ENCODE measurements around the gene HOXD9.

HOXD9 gene

DNA sequence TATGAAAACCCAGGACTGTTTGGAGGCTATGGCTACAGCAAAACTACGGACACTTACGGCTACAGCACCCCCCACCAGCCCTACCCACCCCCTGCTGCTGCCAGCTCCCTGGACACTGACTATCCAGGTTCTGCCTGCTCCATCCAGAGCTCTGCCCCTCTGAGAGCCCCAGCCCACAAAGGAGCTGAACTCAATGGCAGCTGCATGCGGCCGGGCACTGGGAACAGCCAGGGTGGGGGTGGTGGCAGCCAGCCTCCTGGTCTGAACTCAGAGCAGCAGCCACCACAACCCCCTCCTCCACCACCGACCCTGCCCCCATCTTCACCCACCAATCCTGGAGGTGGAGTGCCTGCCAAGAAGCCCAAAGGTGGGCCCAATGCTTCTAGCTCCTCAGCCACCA, 46.7 kb downstream of the HOXD9 start:
- no peak for DNase-seq (ENCODE audit: low read depth)

GRCh38 chr2:176169711-176170110, 47.2 kb downstream of the HOXD9 start:
- no peak for DNase-seq (ENCODE audit: low read depth)

DNA sequence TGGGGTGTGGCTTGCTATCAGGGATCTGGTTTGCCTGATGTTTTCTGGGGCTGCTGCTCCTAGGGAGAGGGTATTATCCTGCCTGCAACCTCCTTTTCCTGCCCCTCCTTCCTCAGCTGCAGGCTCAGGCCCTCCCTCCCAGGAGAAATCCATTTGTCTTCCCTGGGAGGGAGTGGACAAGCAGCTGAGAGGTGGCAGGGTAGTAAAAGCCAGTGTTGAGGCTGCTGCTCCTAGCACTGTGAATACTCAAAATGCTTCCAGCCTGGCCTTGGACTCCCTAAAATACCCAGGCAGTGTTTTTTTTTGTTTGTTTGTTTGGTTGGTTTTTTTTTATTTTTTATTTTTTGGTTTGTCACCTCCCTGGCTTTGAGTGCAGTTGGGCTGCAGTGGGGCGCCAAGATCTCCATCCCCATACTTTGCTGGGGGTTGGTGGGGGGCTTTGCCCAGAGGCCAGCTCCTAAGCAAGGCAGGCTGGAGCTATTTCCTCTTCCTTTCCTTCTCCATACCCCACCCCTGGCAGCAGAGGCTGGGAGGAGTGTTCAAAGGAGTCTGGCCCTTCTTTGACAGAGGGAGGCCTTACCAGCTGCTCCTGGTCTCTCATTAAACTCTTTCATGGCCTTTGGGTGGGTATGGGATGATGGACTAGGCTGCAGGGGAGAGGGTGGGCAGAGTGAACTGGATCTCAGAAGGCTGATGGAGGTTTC, 48.2 kb downstream of the HOXD9 start:
- DNase-seq (ENCODE audit: low read depth): no peak

GRCh38 chr2:176171351-176172006, 49.0 kb downstream of the HOXD9 start:
- no peak for DNase-seq (ENCODE audit: low read depth)

- DNase-seq (ENCODE audit: low read depth): no peak
These were observed 49.7 kb downstream of the HOXD9 start for GRCh38 chr2:176172007-176172894.

- DNase-seq (ENCODE audit: low read depth): no peak
These were observed 50.5 kb downstream of the HOXD9 start for GRCh38 chr2:176172895-176173566.

- DNase-seq (ENCODE audit: low read depth): no peak
These were observed 51.3 kb downstream of the HOXD9 start for GRCh38 chr2:176173567-176174381.

- DNase-seq (ENCODE audit: low read depth): no peak
These were observed 51.9 kb downstream of the HOXD9 start for GRCh38 chr2:176174382-176174823.

Measured in GM04504 (cell line).